HG03342 (cell line): Measurements from ENCODE around the gene PPP2CA.

Experiments used
- ATAC-seq: cut with Tn5 transposase; IDR thresholded peaks from one replicate; pipeline ENCODE4 v1.9.1; 2021; ENCODE audit warnings: mild to moderate bottlenecking, moderate library complexity; ENCODE audit not compliant: unreplicated experiment

PPP2CA gene

GRCh38 chr5:134149571-134150303, 76.1 kb downstream of the PPP2CA start:
- ATAC-seq = no peak

GRCh38 chr5:134148986-134149539, 76.8 kb downstream of the PPP2CA start:
- ATAC-seq = no peak

GRCh38 chr5:134148316-134148715, 77.6 kb downstream of the PPP2CA start:
- no peak for ATAC-seq

GRCh38 chr5:134146651-134147518, 79.0 kb downstream of the PPP2CA start:
- no peak for ATAC-seq

- no peak for ATAC-seq
Observed at GRCh38 chr5:134145779-134146581, 79.9 kb downstream of the PPP2CA start.

GRCh38 chr5:134145041-134145757, 80.7 kb downstream of the PPP2CA start:
- no peak for ATAC-seq
